GM21360 (cell line): ENCODE measurements around the gene TBC1D14.

ENCODE experiments used
- ATAC-seq: cut with Tn5 transposase; IDR thresholded peaks from one replicate; pipeline ENCODE4 v1.9.1; 2021; ENCODE audit warnings: mild to moderate bottlenecking, moderate library complexity; ENCODE audit not compliant: unreplicated experiment

Gene TBC1D14

GRCh38 chr4:6944301-6945051 is 34.9 kb downstream of the TBC1D14 start:
- no peak for ATAC-seq

GRCh38 chr4:6945052-6945409 is 35.4 kb downstream of the TBC1D14 start:
- no peak for ATAC-seq

- no peak for ATAC-seq
Measured at GRCh38 chr4:6946497-6946896, 36.9 kb downstream of the TBC1D14 start.

GRCh38 chr4:6948134-6948460 is 38.5 kb downstream of the TBC1D14 start:
- ATAC-seq, result no peak

- no peak for ATAC-seq
Measured at GRCh38 chr4:6951880-6952381, 42.3 kb downstream of the TBC1D14 start.

GRCh38 chr4:6953751-6954380 is 44.2 kb downstream of the TBC1D14 start:
- ATAC-seq, result no peak

GRCh38 chr4:6955261-6955911 is 45.8 kb downstream of the TBC1D14 start:
- ATAC-seq, result no peak

- no peak for ATAC-seq
Measured at GRCh38 chr4:6956087-6956433, 46.4 kb downstream of the TBC1D14 start.

- ATAC-seq, result no peak
Measured at GRCh38 chr4:6956434-6957147, 47.0 kb downstream of the TBC1D14 start.

DNA sequence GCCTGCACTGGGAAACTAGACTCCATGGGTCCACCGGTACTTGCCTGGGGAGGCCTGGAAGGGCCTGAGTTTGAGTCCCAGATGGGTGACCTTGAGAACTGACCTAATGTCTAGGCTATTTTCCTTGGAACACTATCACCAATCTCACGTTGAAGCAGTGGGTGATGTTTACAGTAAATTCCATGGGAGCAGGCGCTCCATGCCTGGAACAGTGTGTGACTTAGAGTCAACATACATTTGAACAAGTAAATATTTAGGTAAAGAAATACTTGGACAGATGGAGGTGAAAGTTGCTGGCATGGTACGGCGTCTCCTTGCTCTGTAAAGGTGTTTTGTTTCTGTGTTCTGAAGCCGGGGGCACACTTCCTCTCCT is 47.5 kb downstream of the TBC1D14 start:
- ATAC-seq, result no peak

DNA sequence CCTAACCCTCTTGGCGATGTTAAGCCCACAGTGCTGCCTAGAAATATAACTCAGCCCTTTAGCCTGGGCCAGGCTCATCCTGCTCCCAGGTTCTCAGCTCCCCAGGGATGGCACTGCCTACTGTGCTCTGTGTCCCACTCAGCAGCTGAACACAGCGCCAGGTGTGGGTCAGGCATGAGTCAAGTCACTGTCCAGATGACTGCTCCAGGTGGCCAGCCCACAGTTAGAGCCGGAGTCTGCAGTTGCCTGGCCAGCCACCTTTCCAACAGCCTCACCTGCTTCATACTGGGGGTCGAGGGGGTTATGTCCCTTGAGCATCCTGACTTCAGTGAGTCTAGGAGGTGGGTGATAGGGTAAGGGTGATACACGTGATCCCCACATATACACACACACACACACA is 48.4 kb downstream of the TBC1D14 start:
- no peak for ATAC-seq

GRCh38 chr4:6959261-6959660 is 49.6 kb downstream of the TBC1D14 start:
- no peak for ATAC-seq

GRCh38 chr4:6960154-6960553 is 50.5 kb downstream of the TBC1D14 start:
- no peak for ATAC-seq

GRCh38 chr4:6960628-6961412 is 51.2 kb downstream of the TBC1D14 start:
- ATAC-seq, result no peak

DNA sequence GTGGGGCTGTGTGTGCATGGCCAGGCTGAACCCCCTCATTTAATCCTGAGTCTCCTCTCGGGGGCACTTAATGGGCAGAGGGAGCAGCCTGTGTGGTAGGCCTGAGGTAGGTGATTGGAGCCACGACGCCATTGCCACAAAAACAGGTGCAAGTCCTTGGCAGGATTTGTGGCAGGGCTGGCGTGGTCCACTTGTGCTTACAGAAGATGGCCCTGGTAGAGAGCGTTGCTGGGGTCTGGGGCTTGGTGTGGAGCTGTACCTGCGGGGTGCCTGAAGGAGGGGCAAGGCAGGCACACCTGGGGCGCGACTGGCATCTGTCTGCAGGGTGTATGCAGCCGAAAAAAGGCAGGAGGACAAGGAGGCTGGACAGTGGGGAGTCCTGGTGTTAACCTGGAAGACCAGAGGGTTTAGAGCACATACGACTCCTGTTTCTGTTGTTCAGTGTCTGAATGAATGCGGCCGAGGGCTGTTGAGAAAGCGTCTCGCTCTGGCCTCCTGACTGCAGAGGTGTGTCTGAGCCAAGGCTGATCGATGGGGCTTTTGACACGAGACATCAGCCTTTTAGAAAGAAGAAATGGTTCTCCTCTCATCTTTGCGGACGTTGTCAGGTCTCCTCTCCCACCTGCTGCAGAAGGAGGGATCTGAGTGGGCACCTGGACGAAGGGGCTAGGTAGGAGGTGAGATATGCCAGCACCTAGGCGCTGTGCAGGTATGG is 52.0 kb downstream of the TBC1D14 start:
- no peak for ATAC-seq

- no peak for ATAC-seq
Measured at GRCh38 chr4:6962211-6963041, 52.8 kb downstream of the TBC1D14 start.

DNA sequence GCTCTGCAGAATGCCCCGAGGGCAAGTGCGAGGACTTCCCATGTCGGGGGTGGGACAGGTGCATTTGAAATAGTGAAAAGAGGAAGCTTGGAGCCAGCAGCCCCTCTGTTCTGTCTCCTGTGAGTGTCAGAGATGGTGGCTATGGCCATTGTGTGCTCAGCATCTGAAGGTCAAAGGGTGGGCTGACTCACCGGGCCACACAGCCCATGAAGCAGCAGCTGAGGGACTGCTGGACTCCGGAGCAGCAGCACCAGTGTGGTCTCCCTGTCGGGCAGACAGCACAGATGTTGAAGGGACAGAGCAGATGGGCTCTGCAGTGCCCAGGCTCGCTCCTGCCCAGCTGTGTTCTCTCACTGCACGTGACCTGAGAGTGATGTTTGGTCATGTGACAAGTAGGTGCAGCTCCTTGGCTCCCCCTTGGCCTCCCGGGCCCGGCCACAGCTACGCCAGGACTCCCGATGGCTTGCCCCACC is 53.5 kb downstream of the TBC1D14 start:
- ATAC-seq, result no peak

DNA sequence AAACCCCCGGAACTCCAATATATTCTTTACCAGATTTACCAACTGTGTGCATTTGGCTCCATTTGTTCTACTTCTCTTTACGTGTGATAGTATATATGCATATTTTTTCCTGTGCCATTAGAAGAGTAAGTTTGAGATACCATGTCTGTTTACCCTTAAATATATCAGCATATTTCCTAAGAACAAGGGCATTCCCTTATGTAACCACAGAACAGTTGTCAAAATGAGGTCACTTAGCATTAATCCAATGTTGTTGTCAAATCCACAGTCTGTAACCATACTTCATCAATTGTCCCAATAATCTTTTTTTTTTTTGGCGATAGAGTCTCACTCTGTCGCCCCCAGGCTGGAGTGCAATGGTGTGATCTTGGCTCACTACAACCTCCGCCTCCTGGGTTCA is 55.2 kb downstream of the TBC1D14 start:
- ATAC-seq, result no peak

GRCh38 chr4:6965329-6965728 is 55.7 kb downstream of the TBC1D14 start:
- no peak for ATAC-seq
